GM10266 (cell line): ENCODE measurements around the gene GRID1.

Experiments used
- DNase-seq: peaks from one replicate; pipeline ENCODE4 v3.0.0; 2012; ENCODE audit errors: extremely low spot score
- CTCF ChIP-seq: IDR thresholded peaks from 2 replicates; pipeline ENCODE4 v1.5.1; 2012; ENCODE audit warnings: mild to moderate bottlenecking, low read depth; ENCODE audit not compliant: control insufficient read depth, insufficient read depth; ENCODE audit errors: missing control alignments

Gene GRID1

GRCh38 chr10:85623758-85624157 lies 742.8 kb downstream of the GRID1 start:
- TF ChIP-seq CTCF, result no peak
- DNase-seq, result no peak

- no peak for DNase-seq
- TF ChIP-seq CTCF, result no peak
Measured at GRCh38 chr10:85623342-85623741, 743.3 kb downstream of the GRID1 start.

GRCh38 chr10:85622425-85622824 lies 744.2 kb downstream of the GRID1 start:
- no peak for DNase-seq
- TF ChIP-seq CTCF, result no peak

- TF ChIP-seq CTCF, result no peak
Measured at GRCh38 chr10:85621562-85621961, 745.0 kb downstream of the GRID1 start.

GRCh38 chr10:85620807-85621206 lies 745.8 kb downstream of the GRID1 start:
- DNase-seq, result no peak
- no peak for TF ChIP-seq CTCF

More at GRCh38 chr10:85621562-85621961, 745.0 kb downstream of the GRID1 start:
- DNase-seq, result no peak

GRCh38 chr10:85619832-85620231 lies 746.8 kb downstream of the GRID1 start:
- no peak for TF ChIP-seq CTCF
- no peak for DNase-seq

GRCh38 chr10:85618841-85619240 lies 747.8 kb downstream of the GRID1 start:
- TF ChIP-seq CTCF, result no peak
- no peak for DNase-seq
